SK-N-SH (cell line): ENCODE results near the gene POLN. TPM values are rescaled to one million over a fixed set of nuclear protein-coding genes. Genes with fewer than 3 reads are reported as not detected.

Source experiments
- CTCF ChIA-PET: fragments of 300-600, 350-600 bp; formaldehyde crosslinking; extraction: SDS; loops from one replicate; lab custom pipeline; 2021; lab: Yijun Ruan, JAX
- POLR2A ChIA-PET: fragments of 350-600 bp; sonication (Branson Sonifier 250); formaldehyde crosslinking; extraction: SDS; loops from one replicate; lab custom pipeline; 2020; ENCODE audit warnings: antibody characterized with exemption, inconsistent platforms; lab: Yijun Ruan, JAX
- DNase-seq: peaks from one replicate; pipeline ENCODE4 v3.0.0; 2012
- H2AFZ ChIP-seq: fragments of 200-600 bp; sonication (generic); 2 replicates; pipeline ENCODE4 v1.8.1; 2016; ENCODE audit warnings: antibody characterized with exemption, mild to moderate bottlenecking, low read depth
- H3F3A ChIP-seq: fragments of 200-600 bp; sonication (generic); replicated peaks from 2 replicates; pipeline ENCODE3; 2016; ENCODE audit warnings: antibody characterized with exemption, mild to moderate bottlenecking; ENCODE audit not compliant: insufficient read depth
- H3K27ac ChIP-seq, 2 experiments: fragments of 200-500 bp in 1 of 2; fragments of 200-600 bp in 1 of 2; sonication (Bioruptor generic) in 1 of 2; sonication (generic), shearing (Covaris generic) in 1 of 2; 2 replicates each; pipeline versions ENCODE4 v1.5.1 to v1.6.1; 2014 to 2016; ENCODE audit warnings: low read depth in 2 of 2, inconsistent platforms in 1 of 2, low read length in 1 of 2, mild to moderate bottlenecking in 1 of 2, mixed read lengths in 1 of 2
- H3K27me3 ChIP-seq: fragments of 200-600 bp; sonication (generic), shearing (Covaris generic); 2 replicates; pipeline ENCODE4 v1.6.1; 2016; ENCODE audit warnings: mixed run types; ENCODE audit not compliant: insufficient read depth
- H3K36me3 ChIP-seq, 2 experiments: fragments of 200-500 bp in 1 of 2; fragments of 200-600 bp in 1 of 2; sonication (Bioruptor generic) in 1 of 2; sonication (generic) in 1 of 2; replicated peaks in 1 of 2; 2 replicates each; pipeline versions ENCODE3 to v1.5.1; 2014 to 2016; ENCODE audit warnings: low read length in 1 of 2, mild to moderate bottlenecking in 1 of 2; ENCODE audit not compliant: insufficient read depth in 2 of 2, control insufficient read depth in 1 of 2
- H3K4me1 ChIP-seq, 2 experiments: fragments of 200-500 bp in 1 of 2; fragments of 200-600 bp in 1 of 2; sonication (Bioruptor generic) in 1 of 2; sonication (generic), shearing (Covaris generic) in 1 of 2; 2 replicates each; pipeline versions ENCODE4 v1.5.1 to v1.6.1; 2014 to 2016; ENCODE audit warnings: low read depth in 1 of 2, low read length in 1 of 2, mixed run types in 1 of 2; ENCODE audit not compliant: insufficient read depth in 2 of 2, control insufficient read depth in 1 of 2
- H3K4me2 ChIP-seq: fragments of 200-600 bp; sonication (generic), shearing (Covaris generic); 2 replicates; pipeline ENCODE4 v1.6.1; 2017; ENCODE audit warnings: mixed run types
- H3K4me3 ChIP-seq, 2 experiments: fragments of 200-500 bp in 1 of 2; fragments of 200-600 bp in 1 of 2; sonication (Bioruptor generic) in 1 of 2; sonication (generic), shearing (Covaris generic) in 1 of 2; 2 replicates each; pipeline versions ENCODE4 v1.5.1 to v1.8.1; 2014 to 2016; ENCODE audit warnings: low read depth in 2 of 2, inconsistent platforms in 1 of 2, low read length in 1 of 2, mild to moderate bottlenecking in 1 of 2, mixed read lengths in 1 of 2, moderate library complexity in 1 of 2
- H3K79me2 ChIP-seq: fragments of 200-600 bp; sonication (generic); 2 replicates; pipeline ENCODE4 v1.8.1; 2017; ENCODE audit warnings: mild to moderate bottlenecking; ENCODE audit not compliant: insufficient read depth
- H3K9ac ChIP-seq: fragments of 200-600 bp; sonication (generic); 2 replicates; pipeline ENCODE4 v1.6.1; 2017; ENCODE audit warnings: mixed run types
- H3K9me2 ChIP-seq: fragments of 200-600 bp; sonication (generic); 2 replicates; pipeline ENCODE4 v1.6.1; 2017; ENCODE audit warnings: mixed run types
- H3K9me3 ChIP-seq: fragments of 200-600 bp; sonication (generic); 2 replicates; pipeline ENCODE4 v1.6.1; 2017; ENCODE audit warnings: mixed run types, mild to moderate bottlenecking, moderate library complexity
- H4K20me1 ChIP-seq: fragments of 200-600 bp; sonication (generic); 2 replicates; pipeline ENCODE4 v1.6.1; 2017; ENCODE audit warnings: mild to moderate bottlenecking, mixed run types; ENCODE audit not compliant: insufficient read depth
- CHD2 ChIP-seq: fragments of 150-350 bp; IDR thresholded peaks from 2 replicates; pipeline ENCODE4 v1.6.1; 2018; ENCODE audit warnings: low read length; ENCODE audit not compliant: partially characterized antibody
- ELF1 ChIP-seq: IDR thresholded peaks from 2 replicates; pipeline ENCODE4 v1.4.0; 2012
- EP300 ChIP-seq, 2 experiments: IDR thresholded peaks; 2 replicates each; pipeline versions ENCODE4 v1.4.0 to v1.6.1; 2012; ENCODE audit warnings: borderline replicate concordance in 1 of 2, low read depth in 1 of 2, low read length in 1 of 2
- FOXJ3 ChIP-seq: sonication (generic); formaldehyde crosslinking; IDR thresholded peaks from 2 replicates; pipeline ENCODE4 v1.5.1; 2020; ENCODE audit warnings: mild to moderate bottlenecking, missing genetic modification reagents
- FOXM1 ChIP-seq: IDR thresholded peaks from 2 replicates; pipeline ENCODE4 v1.4.0; 2012; ENCODE audit warnings: low read depth, mild to moderate bottlenecking
- GABPA ChIP-seq: IDR thresholded peaks from 2 replicates; pipeline ENCODE4 v1.4.0; 2012; ENCODE audit warnings: low read depth, mild to moderate bottlenecking
- GATA2 ChIP-seq: sonication (generic); formaldehyde crosslinking; IDR thresholded peaks from 2 replicates; pipeline ENCODE4 v1.5.0; 2020; ENCODE audit warnings: mild to moderate bottlenecking, missing genetic modification reagents
- MEF2A ChIP-seq: IDR thresholded peaks from 2 replicates; pipeline ENCODE4 v1.4.0; 2012; ENCODE audit warnings: low read depth, borderline replicate concordance
- NFIC ChIP-seq: IDR thresholded peaks from 2 replicates; pipeline ENCODE4 v1.4.0; 2012; ENCODE audit warnings: borderline replicate concordance
- POLR2AphosphoS5 ChIP-seq: IDR thresholded peaks from 2 replicates; pipeline ENCODE4 v1.6.1; 2012; ENCODE audit warnings: low read depth, low read length
- RAD21 ChIP-seq: IDR thresholded peaks from 2 replicates; pipeline ENCODE4 v1.6.1; 2012; ENCODE audit warnings: mild to moderate bottlenecking, low read length
- RCOR1 ChIP-seq: fragments of 150-350 bp; IDR thresholded peaks from 2 replicates; pipeline ENCODE4 v1.6.1; 2017; ENCODE audit warnings: antibody characterized with exemption, low read length
- SIN3A ChIP-seq: IDR thresholded peaks from 2 replicates; pipeline ENCODE4 v1.6.1; 2012; ENCODE audit warnings: low read depth, mild to moderate bottlenecking, low read length, moderate library complexity, borderline replicate concordance
- SMC3 ChIP-seq: IDR thresholded peaks from 2 replicates; pipeline ENCODE4 v1.6.1; 2012; ENCODE audit warnings: low read depth, low read length, improper control_type of control experiment
- TCF12 ChIP-seq: IDR thresholded peaks from 2 replicates; pipeline ENCODE4 v1.4.0; 2012
- TEAD4 ChIP-seq: IDR thresholded peaks from 2 replicates; pipeline ENCODE4 v1.4.0; 2012; ENCODE audit warnings: mild to moderate bottlenecking, borderline replicate concordance; ENCODE audit not compliant: insufficient read depth
- YY1 ChIP-seq: IDR thresholded peaks from 2 replicates; pipeline ENCODE4 v1.4.0; 2012; ENCODE audit warnings: low read depth, mild to moderate bottlenecking
- WGBS: methylation state at CpG from one replicate; pipeline ENCODE4 v1.1.6; 2017; ENCODE audit warnings: low lambda C conversion rate; 5-methylcytosine and 5-hydroxymethylcytosine counted together
- polyA plus RNA-seq, 3 experiments: library from polyadenylated mRNA; depleted of rRNA; stranded (reverse); fragments of >200 nt; gene quantifications; 2 replicates each; pipeline ENCODE4 v1.2.3, GENCODE V29; 2012
- TF ChIP-seq, protein P1 (sequence below): fragments of 200-600 bp; sonication (generic); IDR thresholded peaks from 2 replicates; pipeline ENCODE4 v1.6.1; 2017; ENCODE audit warnings: antibody characterized with exemption, mild to moderate bottlenecking, moderate library complexity
- TF ChIP-seq, protein P2 (sequence below): IDR thresholded peaks from 2 replicates; pipeline ENCODE4 v1.4.0; 2012; ENCODE audit warnings: low read depth, borderline replicate concordance
- TF ChIP-seq, protein P3 (sequence below): IDR thresholded peaks from 2 replicates; pipeline ENCODE4; 2012

Gene POLN
- polyA plus RNA-seq, 1 of the 3 experiments (the other 2 are of a cell fraction): 0.67 TPM

DNA sequence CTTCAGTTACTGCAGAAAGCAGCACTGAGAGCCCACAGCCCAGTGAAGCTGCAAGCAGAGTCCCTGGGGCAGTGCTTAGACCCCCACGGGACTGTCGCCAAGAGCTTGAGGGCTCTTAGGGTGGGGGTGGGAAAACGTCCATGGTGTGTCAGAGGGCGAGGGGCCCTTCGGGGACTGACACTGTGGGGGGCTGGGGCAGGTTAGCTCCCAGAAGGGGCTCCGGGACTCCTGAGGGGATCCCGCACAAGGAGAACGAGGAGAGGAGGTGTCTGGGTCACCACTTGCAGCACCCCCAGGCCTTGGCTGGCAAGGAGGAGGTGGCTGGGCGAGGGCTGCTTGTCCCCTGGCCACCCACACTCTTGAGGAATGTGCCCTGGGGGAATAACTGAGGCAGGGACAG lies 162.0 kb downstream of the POLN start:
- ChIA-PET CTCF (no interaction called here), POLR2A (no interaction called here)
- Histone ChIP-seq H3K9ac (no peak overlapping the region), H3K4me2 (no peak overlapping the region), H3K79me2 (no peaks in the 10 kb centered on the region), H2AFZ (no peak overlapping the region), H3K27ac (no peak overlapping the region), H3K9me2 (no peaks in the 10 kb centered on the region), H4K20me1 (no peaks in the 10 kb centered on the region), H3K4me3 (no peak overlapping the region), H3K9me3 (no peaks in the 10 kb centered on the region), H3K36me3 (no peaks in the 10 kb centered on the region), H3K27me3 (no peaks in the 10 kb centered on the region), H3F3A (no peaks in the 10 kb centered on the region), H3K4me1 (no peaks in the 10 kb centered on the region)
- DNase-seq: no peak
- WGBS: 61% methylated on average over 7 of the region's 9 CpGs
- TF ChIP-seq POLR2AphosphoS5: no peak
- TF ChIP-seq SIN3A: no peak
- TF ChIP-seq GATA2: no peak
- TF ChIP-seq TEAD4: no peak
- no peak for TF ChIP-seq TCF12
- TF ChIP-seq SMC3: no peak
- TF ChIP-seq RCOR1: no peak
- TF ChIP-seq YY1: no peak
- no peak for TF ChIP-seq NFIC

DNA sequence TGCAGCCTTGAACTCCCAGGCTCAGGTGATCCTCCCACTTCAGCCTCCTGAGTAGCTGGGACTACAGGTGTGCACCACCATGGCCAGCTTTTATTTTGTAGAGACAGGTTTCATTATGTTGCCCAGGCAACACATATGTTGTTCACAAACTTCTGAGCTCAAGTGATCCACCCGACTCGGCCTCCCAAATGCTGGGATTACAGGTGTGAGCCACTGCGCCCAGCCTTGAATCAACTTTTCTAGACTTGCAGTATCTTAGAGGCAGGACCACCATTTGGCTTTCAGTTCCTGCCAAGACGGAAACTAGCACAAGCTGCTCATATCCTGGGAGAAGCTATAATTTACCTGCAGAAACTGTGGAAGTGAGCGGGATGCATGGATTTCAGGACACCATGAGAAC lies 162.9 kb downstream of the POLN start:
- Histone ChIP-seq H3F3A (no peaks in the 10 kb centered on the region), H3K9ac (no peak overlapping the region), H3K27me3 (no peaks in the 10 kb centered on the region), H3K4me3 (no peak overlapping the region), H3K79me2 (no peaks in the 10 kb centered on the region), H3K36me3 (no peaks in the 10 kb centered on the region), H3K9me2 (no peaks in the 10 kb centered on the region), H4K20me1 (no peaks in the 10 kb centered on the region), H2AFZ (no peak overlapping the region), H3K9me3 (no peaks in the 10 kb centered on the region), H3K4me1 (no peaks in the 10 kb centered on the region), H3K27ac (no peak overlapping the region), H3K4me2 (no peak overlapping the region)
- POLR2A ChIA-PET: interaction anchor here (0.7 kb wide), 1 partner anchor 9 kb away, joined by 3 read pairs; no protein-coding TSS in a partner anchor
- no peak for DNase-seq
- TF ChIP-seq GATA2: no peak
- TF ChIP-seq EP300 (IDR thresholded peaks at IDR 0.05; ENCODE audit: borderline replicate concordance in 1 of 2, low read depth in 1 of 2, low read length in 1 of 2): no peak
- TF ChIP-seq GABPA: no peak
- TF ChIP-seq CHD2: no peak
- no peak for TF ChIP-seq YY1
- no peak for TF ChIP-seq RAD21
- WGBS: 90% methylated on average over 5 of the region's 5 CpGs
- CTCF ChIA-PET: interaction anchor here (0.9 kb wide), 1 partner anchor 35 kb away, joined by 3 read pairs; no protein-coding TSS in a partner anchor

DNA sequence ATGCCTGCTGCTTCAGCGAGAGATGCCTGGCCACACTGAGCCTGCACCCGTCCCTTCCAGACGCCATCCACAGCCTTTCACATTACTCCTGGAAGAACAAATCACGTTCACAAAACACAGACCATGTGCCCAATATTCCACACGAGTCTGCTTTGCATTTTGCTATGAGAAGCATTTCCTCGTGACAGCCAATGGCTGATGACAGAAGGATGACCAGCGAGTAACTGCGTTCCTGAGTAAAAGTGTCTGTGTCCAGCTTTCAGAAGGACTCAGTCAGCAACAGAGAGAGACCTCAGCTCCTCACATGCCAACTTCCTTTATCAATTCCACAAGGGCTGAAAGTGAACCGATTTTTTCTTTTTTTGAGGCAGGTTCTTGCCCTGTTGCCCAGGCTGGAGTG lies 163.3 kb downstream of the POLN start:
- H3K9me2 ChIP-seq: no peaks in the 10 kb centered on the region
- H3K79me2 ChIP-seq: no peaks in the 10 kb centered on the region
- ChIA-PET CTCF (interaction anchor here (0.9 kb wide), 1 partner anchor 36 kb away, joined by 3 read pairs; no protein-coding TSS in a partner anchor), POLR2A (interaction anchor here (0.7 kb wide), 1 partner anchor 9 kb away, joined by 3 read pairs; no protein-coding TSS in a partner anchor)
- DNase-seq: no peak
- no peaks in the 10 kb centered on the region for H3K27me3 ChIP-seq
- H3K9me3 ChIP-seq: no peaks in the 10 kb centered on the region
- no peaks in the 10 kb centered on the region for H4K20me1 ChIP-seq
- no peak overlapping the region for H3K4me3 ChIP-seq
- no peaks in the 10 kb centered on the region for H3K4me1 ChIP-seq
- H3K9ac ChIP-seq: no peak overlapping the region
- H2AFZ ChIP-seq: no peak overlapping the region
- H3K36me3 ChIP-seq: no peaks in the 10 kb centered on the region
- 45% methylated on average over 9 of the region's 9 CpGs for WGBS
- no peak overlapping the region for H3K27ac ChIP-seq
- no peak overlapping the region for H3K4me2 ChIP-seq
- no peaks in the 10 kb centered on the region for H3F3A ChIP-seq
- TF ChIP-seq MEF2A: no peak
- TF ChIP-seq POLR2AphosphoS5: no peak
- TF ChIP-seq FOXM1: no peak
- TF ChIP-seq, protein P1, sequence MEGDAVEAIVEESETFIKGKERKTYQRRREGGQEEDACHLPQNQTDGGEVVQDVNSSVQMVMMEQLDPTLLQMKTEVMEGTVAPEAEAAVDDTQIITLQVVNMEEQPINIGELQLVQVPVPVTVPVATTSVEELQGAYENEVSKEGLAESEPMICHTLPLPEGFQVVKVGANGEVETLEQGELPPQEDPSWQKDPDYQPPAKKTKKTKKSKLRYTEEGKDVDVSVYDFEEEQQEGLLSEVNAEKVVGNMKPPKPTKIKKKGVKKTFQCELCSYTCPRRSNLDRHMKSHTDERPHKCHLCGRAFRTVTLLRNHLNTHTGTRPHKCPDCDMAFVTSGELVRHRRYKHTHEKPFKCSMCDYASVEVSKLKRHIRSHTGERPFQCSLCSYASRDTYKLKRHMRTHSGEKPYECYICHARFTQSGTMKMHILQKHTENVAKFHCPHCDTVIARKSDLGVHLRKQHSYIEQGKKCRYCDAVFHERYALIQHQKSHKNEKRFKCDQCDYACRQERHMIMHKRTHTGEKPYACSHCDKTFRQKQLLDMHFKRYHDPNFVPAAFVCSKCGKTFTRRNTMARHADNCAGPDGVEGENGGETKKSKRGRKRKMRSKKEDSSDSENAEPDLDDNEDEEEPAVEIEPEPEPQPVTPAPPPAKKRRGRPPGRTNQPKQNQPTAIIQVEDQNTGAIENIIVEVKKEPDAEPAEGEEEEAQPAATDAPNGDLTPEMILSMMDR: no peak
- no peak for TF ChIP-seq YY1
- TF ChIP-seq, protein P2, sequence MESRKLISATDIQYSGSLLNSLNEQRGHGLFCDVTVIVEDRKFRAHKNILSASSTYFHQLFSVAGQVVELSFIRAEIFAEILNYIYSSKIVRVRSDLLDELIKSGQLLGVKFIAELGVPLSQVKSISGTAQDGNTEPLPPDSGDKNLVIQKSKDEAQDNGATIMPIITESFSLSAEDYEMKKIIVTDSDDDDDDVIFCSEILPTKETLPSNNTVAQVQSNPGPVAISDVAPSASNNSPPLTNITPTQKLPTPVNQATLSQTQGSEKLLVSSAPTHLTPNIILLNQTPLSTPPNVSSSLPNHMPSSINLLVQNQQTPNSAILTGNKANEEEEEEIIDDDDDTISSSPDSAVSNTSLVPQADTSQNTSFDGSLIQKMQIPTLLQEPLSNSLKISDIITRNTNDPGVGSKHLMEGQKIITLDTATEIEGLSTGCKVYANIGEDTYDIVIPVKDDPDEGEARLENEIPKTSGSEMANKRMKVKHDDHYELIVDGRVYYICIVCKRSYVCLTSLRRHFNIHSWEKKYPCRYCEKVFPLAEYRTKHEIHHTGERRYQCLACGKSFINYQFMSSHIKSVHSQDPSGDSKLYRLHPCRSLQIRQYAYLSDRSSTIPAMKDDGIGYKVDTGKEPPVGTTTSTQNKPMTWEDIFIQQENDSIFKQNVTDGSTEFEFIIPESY: no peak
- TF ChIP-seq, protein P3, sequence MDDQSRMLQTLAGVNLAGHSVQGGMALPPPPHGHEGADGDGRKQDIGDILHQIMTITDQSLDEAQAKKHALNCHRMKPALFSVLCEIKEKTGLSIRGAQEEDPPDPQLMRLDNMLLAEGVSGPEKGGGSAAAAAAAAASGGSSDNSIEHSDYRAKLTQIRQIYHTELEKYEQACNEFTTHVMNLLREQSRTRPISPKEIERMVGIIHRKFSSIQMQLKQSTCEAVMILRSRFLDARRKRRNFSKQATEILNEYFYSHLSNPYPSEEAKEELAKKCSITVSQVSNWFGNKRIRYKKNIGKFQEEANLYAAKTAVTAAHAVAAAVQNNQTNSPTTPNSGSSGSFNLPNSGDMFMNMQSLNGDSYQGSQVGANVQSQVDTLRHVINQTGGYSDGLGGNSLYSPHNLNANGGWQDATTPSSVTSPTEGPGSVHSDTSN: no peak
- TF ChIP-seq ELF1: no peak
- TF ChIP-seq TEAD4: no peak
- no peak for TF ChIP-seq SMC3
- TF ChIP-seq RAD21: no peak
- no peak for TF ChIP-seq FOXJ3
